HepG2 (cell line): ENCODE data around the gene RABGGTA. TPM values are rescaled to one million over a fixed set of nuclear protein-coding genes. Genes with fewer than 3 reads are reported as not detected.
A peak's percentile ranks its signal among the peaks of the same experiment; 100 is the strongest.

Experiments used
- FOSL1 ChIP-seq: sonication (generic); formaldehyde crosslinking; IDR thresholded peaks from 2 replicates; pipeline ENCODE4 v1.9.0; 2021; ENCODE audit warnings: missing genetic modification reagents, borderline replicate concordance
- FOSL2 ChIP-seq: sonication (generic); formaldehyde crosslinking; IDR thresholded peaks from 2 replicates; pipeline ENCODE4 v1.4.0; 2020; ENCODE audit warnings: missing genetic modification reagents
- FOXA1 ChIP-seq, 2 experiments: fragments of 450-650 bp in 1 of 2; sonication (generic) in 1 of 2; formaldehyde crosslinking in 1 of 2; IDR thresholded peaks; 2 replicates each; pipeline versions ENCODE4 v1.4.0 to v1.6.1; 2016 to 2020; ENCODE audit warnings: missing genetic modification reagents in 1 of 2
- ISL2 ChIP-seq: sonication (generic); formaldehyde crosslinking; IDR thresholded peaks from 2 replicates; pipeline ENCODE4 v1.5.0; 2020; ENCODE audit warnings: missing genetic modification reagents
- RARA ChIP-seq: IDR thresholded peaks from 2 replicates; pipeline ENCODE4 v1.6.1; 2016; ENCODE audit warnings: missing genetic modification reagents, missing compliant biosample characterization
- SATB2 ChIP-seq: sonication (generic); formaldehyde crosslinking; IDR thresholded peaks from 2 replicates; pipeline ENCODE4 v1.5.0; 2020; ENCODE audit warnings: missing genetic modification reagents
- SIX1 ChIP-seq: sonication (generic); formaldehyde crosslinking; IDR thresholded peaks from 2 replicates; pipeline ENCODE4 v1.4.0; 2020; ENCODE audit warnings: missing genetic modification reagents, borderline replicate concordance
- ZFYVE20 ChIP-seq: sonication (generic); formaldehyde crosslinking; IDR thresholded peaks from 2 replicates; pipeline ENCODE4 v1.8.0; 2023; ENCODE audit warnings: low read depth, mild to moderate bottlenecking, moderate library complexity, missing genetic modification reagents, borderline replicate concordance
- ZNF496 ChIP-seq: sonication (generic); formaldehyde crosslinking; IDR thresholded peaks from 2 replicates; pipeline ENCODE4 v1.8.1; 2023; ENCODE audit warnings: mild to moderate bottlenecking, moderate library complexity, missing genetic modification reagents; ENCODE audit not compliant: insufficient replicate concordance
- ZNF737 ChIP-seq: sonication (generic); formaldehyde crosslinking; IDR thresholded peaks from 2 replicates; pipeline ENCODE4 v1.5.0; 2020; ENCODE audit warnings: missing genetic modification reagents, mild to moderate bottlenecking, borderline replicate concordance
- polyA plus RNA-seq, 8 experiments: library from polyadenylated mRNA; depleted of rRNA in 3 of 8; stranded (reverse) in 7 of 8; unstranded in 1 of 8; fragments of >200 nt; fragmentation: Illumina TruSeq in 4 of 8; extraction: Trizol in 4 of 8; gene quantifications; 2 replicates each; pipeline versions ENCODE4 v1.2.1 to v1.2.3, GENCODE V29; 2011 to 2016; ENCODE audit warnings: low read depth in 4 of 8, missing spikeins in 1 of 8, mixed read lengths in 1 of 8; ENCODE audit not compliant: insufficient read depth in 1 of 8
- total RNA-seq, 5 experiments: library from RNA; depleted of rRNA; stranded (reverse); fragments of >200 nt; fragmentation: Illumina TruSeq; extraction: Trizol; gene quantifications; 2 replicates each; pipeline ENCODE4 v1.2.3, GENCODE V29; 2016; ENCODE audit warnings: low read depth in 1 of 5
- TF ChIP-seq, protein P1 (sequence below): sonication (generic); formaldehyde crosslinking; IDR thresholded peaks from 2 replicates; pipeline ENCODE4 v1.4.0; 2020; ENCODE audit warnings: missing genetic modification reagents, borderline replicate concordance
- TF ChIP-seq, protein P2 (sequence below): sonication (generic); formaldehyde crosslinking; IDR thresholded peaks from 2 replicates; pipeline ENCODE4 v1.5.1; 2020; ENCODE audit warnings: mild to moderate bottlenecking, missing genetic modification reagents, borderline replicate concordance
- TF ChIP-seq, protein P3 (sequence below): sonication (generic); formaldehyde crosslinking; IDR thresholded peaks from 2 replicates; pipeline ENCODE4 v1.4.0; 2020; ENCODE audit warnings: mild to moderate bottlenecking, missing genetic modification reagents
- TF ChIP-seq, protein P4 (sequence below): sonication (generic); formaldehyde crosslinking; IDR thresholded peaks from 2 replicates; pipeline ENCODE4 v1.4.0; 2020; ENCODE audit warnings: missing genetic modification reagents
- TF ChIP-seq, protein P5 (sequence below): sonication (generic); formaldehyde crosslinking; IDR thresholded peaks from 2 replicates; pipeline ENCODE4 v1.8.1; 2023; ENCODE audit warnings: missing genetic modification reagents, mild to moderate bottlenecking, borderline replicate concordance
- TF ChIP-seq, protein P6 (sequence below), 2 experiments: fragments of 450-650 bp in 1 of 2; sonication (generic) in 1 of 2; formaldehyde crosslinking; IDR thresholded peaks; 2 replicates each; pipeline versions ENCODE4 v1.5.0 to v1.8.0; 2020 to 2022; ENCODE audit warnings: mild to moderate bottlenecking in 1 of 2, missing genetic modification reagents in 1 of 2

RABGGTA gene
- total and polyA plus RNA-seq, 2 of the 13 experiments (the other 11 are each of a cell fraction or from before 2014, with no cell fraction given): 57.9 to 90.8 TPM

DNA sequence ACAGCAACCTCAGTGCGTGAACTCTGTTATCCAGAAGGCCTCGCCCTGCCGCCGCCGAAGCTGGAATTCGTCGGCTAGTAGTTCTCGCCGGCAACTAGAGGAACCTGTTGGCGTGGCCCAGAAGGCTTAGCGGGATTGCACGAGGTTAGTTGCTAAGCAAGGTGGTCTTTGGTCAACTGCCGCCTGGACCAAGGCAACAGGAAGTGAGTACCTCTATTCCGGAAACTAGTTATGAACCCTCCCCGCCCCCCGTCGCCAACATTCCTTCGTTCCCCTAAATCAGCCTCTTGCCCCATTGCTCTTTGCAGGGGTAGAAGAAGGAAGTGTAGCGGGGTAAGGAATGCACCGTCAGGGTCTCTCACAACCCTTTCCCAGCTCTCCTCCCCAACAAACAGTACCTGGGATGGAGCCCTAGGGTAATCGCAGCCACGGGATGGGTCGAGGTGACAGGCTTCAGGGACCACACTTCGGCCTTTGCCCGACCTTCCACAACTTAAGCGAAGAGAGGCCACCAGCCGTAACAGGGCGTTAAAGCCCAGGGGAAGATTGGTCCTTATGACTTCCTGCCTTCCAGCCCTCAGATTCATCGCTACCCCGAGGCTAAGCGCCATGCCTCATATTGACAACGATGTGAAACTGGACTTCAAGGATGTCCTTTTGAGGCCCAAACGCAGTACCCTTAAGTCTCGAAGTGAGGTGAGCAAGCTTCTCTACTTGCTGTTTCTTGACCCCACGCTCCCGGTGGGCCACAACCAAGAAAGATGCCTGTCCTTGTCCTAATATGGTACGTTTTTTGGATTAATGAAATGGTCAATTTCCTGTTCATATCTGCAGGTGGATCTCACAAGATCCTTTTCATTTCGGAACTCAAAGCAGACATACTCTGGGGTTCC is 38.5 kb downstream of the RABGGTA start, which contains the start of gene GMPR2 (continued):
- TF ChIP-seq FOXA1 (IDR thresholded peaks at IDR 0.05) (no peak), FOXA1 (CRISPR knock-in tag; IDR thresholded peaks at IDR 0.05) (peak; percentile 46), SIX1 (CRISPR knock-in tag) (peak; percentile 60; the same call in 1 of the 2 replicates), FOSL2 (CRISPR knock-in tag) (peak; percentile 61; the same call in 1 of the 2 replicates), ZFYVE20 (no peak; the same call in 1 of the 2 replicates), SATB2 (CRISPR knock-in tag) (peak; percentile 94), RARA (CRISPR knock-in tag) (no peak; the same call in none of the 2 replicates), ISL2 (CRISPR knock-in tag) (peak; percentile 62), ZNF496 (no peak), FOSL1 (CRISPR knock-in tag) (no peak; the same call in 1 of the 2 replicates), ZNF737 (CRISPR knock-in tag) (peak; percentile 7)
- TF ChIP-seq, protein P1, sequence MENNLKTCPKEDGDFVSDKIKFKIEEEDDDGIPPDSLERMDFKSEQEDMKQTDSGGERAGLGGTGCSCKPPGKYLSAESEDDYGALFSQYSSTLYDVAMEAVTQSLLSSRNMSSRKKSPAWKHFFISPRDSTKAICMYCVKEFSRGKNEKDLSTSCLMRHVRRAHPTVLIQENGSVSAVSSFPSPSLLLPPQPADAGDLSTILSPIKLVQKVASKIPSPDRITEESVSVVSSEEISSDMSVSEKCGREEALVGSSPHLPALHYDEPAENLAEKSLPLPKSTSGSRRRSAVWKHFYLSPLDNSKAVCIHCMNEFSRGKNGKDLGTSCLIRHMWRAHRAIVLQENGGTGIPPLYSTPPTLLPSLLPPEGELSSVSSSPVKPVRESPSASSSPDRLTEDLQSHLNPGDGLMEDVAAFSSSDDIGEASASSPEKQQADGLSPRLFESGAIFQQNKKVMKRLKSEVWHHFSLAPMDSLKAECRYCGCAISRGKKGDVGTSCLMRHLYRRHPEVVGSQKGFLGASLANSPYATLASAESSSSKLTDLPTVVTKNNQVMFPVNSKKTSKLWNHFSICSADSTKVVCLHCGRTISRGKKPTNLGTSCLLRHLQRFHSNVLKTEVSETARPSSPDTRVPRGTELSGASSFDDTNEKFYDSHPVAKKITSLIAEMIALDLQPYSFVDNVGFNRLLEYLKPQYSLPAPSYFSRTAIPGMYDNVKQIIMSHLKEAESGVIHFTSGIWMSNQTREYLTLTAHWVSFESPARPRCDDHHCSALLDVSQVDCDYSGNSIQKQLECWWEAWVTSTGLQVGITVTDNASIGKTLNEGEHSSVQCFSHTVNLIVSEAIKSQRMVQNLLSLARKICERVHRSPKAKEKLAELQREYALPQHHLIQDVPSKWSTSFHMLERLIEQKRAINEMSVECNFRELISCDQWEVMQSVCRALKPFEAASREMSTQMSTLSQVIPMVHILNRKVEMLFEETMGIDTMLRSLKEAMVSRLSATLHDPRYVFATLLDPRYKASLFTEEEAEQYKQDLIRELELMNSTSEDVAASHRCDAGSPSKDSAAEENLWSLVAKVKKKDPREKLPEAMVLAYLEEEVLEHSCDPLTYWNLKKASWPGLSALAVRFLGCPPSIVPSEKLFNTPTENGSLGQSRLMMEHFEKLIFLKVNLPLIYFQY: peak; percentile 74; the same call in 1 of the 2 replicates
- TF ChIP-seq, protein P2, sequence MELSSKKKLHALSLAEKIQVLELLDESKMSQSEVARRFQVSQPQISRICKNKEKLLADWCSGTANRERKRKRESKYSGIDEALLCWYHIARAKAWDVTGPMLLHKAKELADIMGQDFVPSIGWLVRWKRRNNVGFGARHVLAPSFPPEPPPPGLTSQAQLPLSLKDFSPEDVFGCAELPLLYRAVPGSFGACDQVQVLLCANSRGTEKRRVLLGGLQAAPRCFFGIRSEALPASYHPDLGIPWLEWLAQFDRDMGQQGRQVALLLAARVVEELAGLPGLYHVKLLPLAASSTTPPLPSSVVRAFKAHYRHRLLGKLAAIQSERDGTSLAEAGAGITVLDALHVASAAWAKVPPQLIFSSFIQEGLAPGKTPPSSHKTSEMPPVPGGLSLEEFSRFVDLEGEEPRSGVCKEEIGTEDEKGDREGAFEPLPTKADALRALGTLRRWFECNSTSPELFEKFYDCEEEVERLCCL (CRISPR knock-in tag): peak; percentile 90; the same call in 1 of the 2 replicates
- TF ChIP-seq, protein P3, sequence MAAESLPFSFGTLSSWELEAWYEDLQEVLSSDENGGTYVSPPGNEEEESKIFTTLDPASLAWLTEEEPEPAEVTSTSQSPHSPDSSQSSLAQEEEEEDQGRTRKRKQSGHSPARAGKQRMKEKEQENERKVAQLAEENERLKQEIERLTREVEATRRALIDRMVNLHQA: peak; percentile 33; the same call in 1 of the 2 replicates
- TF ChIP-seq, protein P4, sequence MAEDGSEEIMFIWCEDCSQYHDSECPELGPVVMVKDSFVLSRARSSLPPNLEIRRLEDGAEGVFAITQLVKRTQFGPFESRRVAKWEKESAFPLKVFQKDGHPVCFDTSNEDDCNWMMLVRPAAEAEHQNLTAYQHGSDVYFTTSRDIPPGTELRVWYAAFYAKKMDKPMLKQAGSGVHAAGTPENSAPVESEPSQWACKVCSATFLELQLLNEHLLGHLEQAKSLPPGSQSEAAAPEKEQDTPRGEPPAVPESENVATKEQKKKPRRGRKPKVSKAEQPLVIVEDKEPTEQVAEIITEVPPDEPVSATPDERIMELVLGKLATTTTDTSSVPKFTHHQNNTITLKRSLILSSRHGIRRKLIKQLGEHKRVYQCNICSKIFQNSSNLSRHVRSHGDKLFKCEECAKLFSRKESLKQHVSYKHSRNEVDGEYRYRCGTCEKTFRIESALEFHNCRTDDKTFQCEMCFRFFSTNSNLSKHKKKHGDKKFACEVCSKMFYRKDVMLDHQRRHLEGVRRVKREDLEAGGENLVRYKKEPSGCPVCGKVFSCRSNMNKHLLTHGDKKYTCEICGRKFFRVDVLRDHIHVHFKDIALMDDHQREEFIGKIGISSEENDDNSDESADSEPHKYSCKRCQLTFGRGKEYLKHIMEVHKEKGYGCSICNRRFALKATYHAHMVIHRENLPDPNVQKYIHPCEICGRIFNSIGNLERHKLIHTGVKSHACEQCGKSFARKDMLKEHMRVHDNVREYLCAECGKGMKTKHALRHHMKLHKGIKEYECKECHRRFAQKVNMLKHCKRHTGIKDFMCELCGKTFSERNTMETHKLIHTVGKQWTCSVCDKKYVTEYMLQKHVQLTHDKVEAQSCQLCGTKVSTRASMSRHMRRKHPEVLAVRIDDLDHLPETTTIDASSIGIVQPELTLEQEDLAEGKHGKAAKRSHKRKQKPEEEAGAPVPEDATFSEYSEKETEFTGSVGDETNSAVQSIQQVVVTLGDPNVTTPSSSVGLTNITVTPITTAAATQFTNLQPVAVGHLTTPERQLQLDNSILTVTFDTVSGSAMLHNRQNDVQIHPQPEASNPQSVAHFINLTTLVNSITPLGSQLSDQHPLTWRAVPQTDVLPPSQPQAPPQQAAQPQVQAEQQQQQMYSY (CRISPR knock-in tag): peak; percentile 68; the same call in 1 of the 2 replicates
- TF ChIP-seq, protein P5, sequence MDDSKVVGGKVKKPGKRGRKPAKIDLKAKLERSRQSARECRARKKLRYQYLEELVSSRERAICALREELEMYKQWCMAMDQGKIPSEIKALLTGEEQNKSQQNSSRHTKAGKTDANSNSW (CRISPR knock-in tag): no peak; the same call in 1 of the 2 replicates
- TF ChIP-seq, protein P6, sequence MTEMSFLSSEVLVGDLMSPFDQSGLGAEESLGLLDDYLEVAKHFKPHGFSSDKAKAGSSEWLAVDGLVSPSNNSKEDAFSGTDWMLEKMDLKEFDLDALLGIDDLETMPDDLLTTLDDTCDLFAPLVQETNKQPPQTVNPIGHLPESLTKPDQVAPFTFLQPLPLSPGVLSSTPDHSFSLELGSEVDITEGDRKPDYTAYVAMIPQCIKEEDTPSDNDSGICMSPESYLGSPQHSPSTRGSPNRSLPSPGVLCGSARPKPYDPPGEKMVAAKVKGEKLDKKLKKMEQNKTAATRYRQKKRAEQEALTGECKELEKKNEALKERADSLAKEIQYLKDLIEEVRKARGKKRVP (CRISPR knock-in tag; IDR thresholded peaks at IDR 0.05): peak in 1 of 2 experiments; percentile 73; a peak in 1 of 4 replicates
